Measurements from ENCODE around the gene ZBTB32.

The ZBTB32 gene

GRCh38 chr19:35734889-35735288 is 30.5 kb downstream of the ZBTB32 start:
- DNase-seq (ENCODE audit: low read depth, low spot score) = no peak

- DNase-seq (ENCODE audit: low read depth, low spot score) = no peak
Measured at GRCh38 chr19:35736913-35737886, 32.8 kb downstream of the ZBTB32 start.

GRCh38 chr19:35738021-35738886 is 33.9 kb downstream of the ZBTB32 start:
- DNase-seq (ENCODE audit: low read depth, low spot score) = no peak

GRCh38 chr19:35738887-35739229 is 34.5 kb downstream of the ZBTB32 start:
- no peak for DNase-seq (ENCODE audit: low read depth, low spot score)

GRCh38 chr19:35739275-35740107 is 35.1 kb downstream of the ZBTB32 start:
- DNase-seq (ENCODE audit: low read depth, low spot score) = no peak

- DNase-seq (ENCODE audit: low read depth, low spot score) = no peak
Measured at GRCh38 chr19:35740108-35740422, 35.7 kb downstream of the ZBTB32 start.

GRCh38 chr19:35740423-35741202 is 36.3 kb downstream of the ZBTB32 start:
- DNase-seq (ENCODE audit: low read depth, low spot score) = peak; percentile 92

- no peak for DNase-seq (ENCODE audit: low read depth, low spot score)
Measured at GRCh38 chr19:35741203-35741515, 36.8 kb downstream of the ZBTB32 start.

- peak; percentile 61 for DNase-seq (ENCODE audit: low read depth, low spot score)
Measured at GRCh38 chr19:35742121-35742724, 37.9 kb downstream of the ZBTB32 start, which contains the start of gene IGFLR1. Gene IGFLR1, minus strand, starts transcription at chr19:35742452. Its CDS starts 1,272 bp downstream, at chr19:35741180.

- no peak for DNase-seq (ENCODE audit: low read depth, low spot score)
Measured at GRCh38 chr19:35743640-35744429, 39.5 kb downstream of the ZBTB32 start.

GRCh38 chr19:35744430-35745327 is 40.3 kb downstream of the ZBTB32 start:
- DNase-seq (ENCODE audit: low read depth, low spot score) = peak; percentile 82

GRCh38 chr19:35745328-35746086 is 41.1 kb downstream of the ZBTB32 start, which contains the start of the genes PSENEN and U2AF1L4:
Gene PSENEN, plus strand, starts transcription at chr19:35745651. Its CDS starts 280 bp downstream, at chr19:35745931.
Gene U2AF1L4, minus strand, starts transcription at chr19:35745418. Its CDS starts 27 bp downstream, at chr19:35745391.
- DNase-seq (ENCODE audit: low read depth, low spot score) = peak; percentile 90

- DNase-seq (ENCODE audit: low read depth, low spot score) = no peak
Measured at GRCh38 chr19:35746087-35746462, 41.7 kb downstream of the ZBTB32 start.

- DNase-seq (ENCODE audit: low read depth, low spot score) = no peak
Measured at GRCh38 chr19:35746531-35746930, 42.2 kb downstream of the ZBTB32 start.

- peak; percentile 97 for DNase-seq (ENCODE audit: low read depth, low spot score)
Measured at GRCh38 chr19:35748106-35749020, 44.0 kb downstream of the ZBTB32 start, which contains the start of gene LIN37. Gene LIN37, plus strand, starts transcription at chr19:35748576. Its CDS starts 149 bp downstream, at chr19:35748725.

GRCh38 chr19:35750167-35750566 is 45.8 kb downstream of the ZBTB32 start:
- no peak for DNase-seq (ENCODE audit: low read depth, low spot score)

Measured in activated naive CD8-positive, alpha-beta T cell treated with anti-CD3 and anti-CD28 coated beads, Interleukin-2, amount 50 U/mL, for 16 hours (primary cell).